HepG2 (cell line): ENCODE measurements around the gene RARA. TPM values are rescaled to one million over a fixed set of nuclear protein-coding genes. Genes with fewer than 3 reads are reported as not detected.

Experiments used
- CSRNP1 ChIP-seq: sonication (generic); formaldehyde crosslinking; IDR thresholded peaks from 2 replicates; pipeline ENCODE4 v1.8.1; 2023; ENCODE audit warnings: mild to moderate bottlenecking, missing genetic modification reagents
- FOXC1 ChIP-seq: sonication (generic); formaldehyde crosslinking; IDR thresholded peaks from 2 replicates; pipeline ENCODE4 v1.8.0; 2022; ENCODE audit warnings: mild to moderate bottlenecking, missing genetic modification reagents, borderline replicate concordance
- KDM6A ChIP-seq: IDR thresholded peaks from 2 replicates; pipeline ENCODE4 v1.6.1; 2016; ENCODE audit warnings: low read depth
- NFYB ChIP-seq: sonication (generic); formaldehyde crosslinking; IDR thresholded peaks from 2 replicates; pipeline ENCODE4 v1.4.0; 2020; ENCODE audit warnings: missing genetic modification reagents
- PATZ1 ChIP-seq: sonication (generic); formaldehyde crosslinking; IDR thresholded peaks from 2 replicates; pipeline ENCODE4 v1.4.0; 2020; ENCODE audit warnings: missing genetic modification reagents
- PAXIP1 ChIP-seq: sonication (generic); formaldehyde crosslinking; conservative IDR thresholded peaks from 2 replicates; pipeline ENCODE4 v1.4.0; 2020; ENCODE audit warnings: mild to moderate bottlenecking, missing genetic modification reagents, moderate library complexity
- SMARCE1 ChIP-seq: fragments of 450-650 bp; IDR thresholded peaks from 2 replicates; pipeline ENCODE4 v1.6.1; 2017; ENCODE audit warnings: borderline replicate concordance
- STAG1 ChIP-seq: sonication (generic); formaldehyde crosslinking; IDR thresholded peaks from 2 replicates; pipeline ENCODE4 v1.4.0; 2020; ENCODE audit warnings: missing genetic modification reagents
- ZKSCAN1 ChIP-seq: fragments of 150-350 bp; IDR thresholded peaks from 2 replicates; pipeline ENCODE4 v1.6.1; 2014; ENCODE audit warnings: low read length
- ZNF512B ChIP-seq: sonication (generic); formaldehyde crosslinking; IDR thresholded peaks from 2 replicates; pipeline ENCODE4 v1.5.1; 2020; ENCODE audit warnings: missing genetic modification reagents, mild to moderate bottlenecking, borderline replicate concordance
- ZNF710 ChIP-seq: sonication (generic); formaldehyde crosslinking; IDR thresholded peaks from 2 replicates; pipeline ENCODE4 v1.5.0; 2020; ENCODE audit warnings: mild to moderate bottlenecking, missing genetic modification reagents, borderline replicate concordance
- polyA plus RNA-seq, 8 experiments: library from polyadenylated mRNA; depleted of rRNA in 3 of 8; stranded (reverse) in 7 of 8; unstranded in 1 of 8; fragments of >200 nt; fragmentation: Illumina TruSeq in 4 of 8; extraction: Trizol in 4 of 8; gene quantifications; 2 replicates each; pipeline versions ENCODE4 v1.2.1 to v1.2.3, GENCODE V29; 2011 to 2016; ENCODE audit warnings: low read depth in 4 of 8, missing spikeins in 1 of 8, mixed read lengths in 1 of 8; ENCODE audit not compliant: insufficient read depth in 1 of 8
- total RNA-seq, 5 experiments: library from RNA; depleted of rRNA; stranded (reverse); fragments of >200 nt; fragmentation: Illumina TruSeq; extraction: Trizol; gene quantifications; 2 replicates each; pipeline ENCODE4 v1.2.3, GENCODE V29; 2016; ENCODE audit warnings: low read depth in 1 of 5

Gene RARA
- total and polyA plus RNA-seq, 2 of the 13 experiments (the other 11 are each of a cell fraction or from before 2014, with no cell fraction given): 6.4 to 8.6 TPM

GRCh38 chr17:40317880-40318829 is 9.2 kb downstream of the RARA start (continued):
- TF ChIP-seq PAXIP1 (CRISPR knock-in tag): peak; percentile 69
- TF ChIP-seq FOXC1 (CRISPR knock-in tag): peak; percentile 23; the same call in 1 of the 2 replicates
- 0 out of 2 replicates have a peak, but pooled peaks have one; percentile 47 for TF ChIP-seq ZNF710 (CRISPR knock-in tag)
- no peak for TF ChIP-seq CSRNP1 (CRISPR knock-in tag)
- peak; percentile 93 for TF ChIP-seq NFYB
- no peak for TF ChIP-seq SMARCE1
- peak; percentile 71; the same call in 1 of the 2 replicates for TF ChIP-seq PATZ1
- no peak for TF ChIP-seq ZKSCAN1
- 0 out of 2 replicates have a peak, but pooled peaks have one; percentile 78 for TF ChIP-seq ZNF512B
- no peak; the same call in 1 of the 2 replicates for TF ChIP-seq KDM6A (CRISPR knock-in tag)
- no peak for TF ChIP-seq STAG1 (CRISPR knock-in tag)
